ENCODE measurements around the gene SERPINB10.
A peak's percentile ranks its signal among the peaks of the same experiment; 100 is the strongest.

SERPINB10 gene

GRCh38 chr18:63971320-63972001 is 63.7 kb downstream of the SERPINB10 start:
- DNase-seq, result no peak
- Histone ChIP-seq H3K36me3 (ENCODE audit: control insufficient read depth in 1 of 2, insufficient read depth in 2 of 2, low read depth in 1 of 2, low read length in 2 of 2) (no peaks in the 10 kb centered on the region), H3K27ac (ENCODE audit: low read length, poor library complexity, severe bottlenecking) (peak overlapping the region; percentile 91), H3K23ac (ENCODE audit: low read length in 2 of 2) (no peak overlapping the region), H2AK5ac (ENCODE audit: low read length, severe bottlenecking) (peak overlapping the region; percentile 4), H2BK12ac (ENCODE audit: low read length in 2 of 2) (no peak overlapping the region), H3K79me1 (replicated peaks; ENCODE audit: low read length, poor library complexity, severe bottlenecking) (peaks cover 8% of the 10 kb centered on the region), H3K9me3 (ENCODE audit: control insufficient read depth, low read length) (no peaks in the 10 kb centered on the region), H2BK15ac (ENCODE audit: low read depth, poor library complexity, severe bottlenecking) (peak overlapping the region; percentile 26), H3K4me2 (ENCODE audit: low read length, poor library complexity, severe bottlenecking) (peak overlapping the region; percentile 81), H3K18ac (ENCODE audit: low read depth in 1 of 2, low read length in 2 of 2) (peak overlapping the region in 1 of 2 experiments; percentile 60), H3K14ac (ENCODE audit: low read length in 2 of 2) (no peak overlapping the region), H3K27me3 (ENCODE audit: control insufficient read depth in 1 of 2, insufficient read depth in 1 of 2, low read length in 2 of 2) (no peaks in the 10 kb centered on the region), H3K4ac (ENCODE audit: low read depth in 1 of 2, low read length in 2 of 2) (peak overlapping the region; percentile 15 to 26), H2AFZ (ENCODE audit: low read depth, low read length) (no peak overlapping the region), H2BK5ac (ENCODE audit: low read depth, low read length, poor library complexity, severe bottlenecking) (no peak overlapping the region), H3K9ac (ENCODE audit: low read length) (peak overlapping the region; percentile 92), H4K91ac (ENCODE audit: low read length) (peak overlapping the region; percentile 6), H3K4me1 (ENCODE audit: control insufficient read depth, insufficient read depth, low read depth, low read length) (peaks cover 3% of the 10 kb centered on the region), H2BK120ac (ENCODE audit: low read depth, low read length) (no peak overlapping the region), H3K4me3 (ENCODE audit: insufficient read depth in 1 of 2, low read depth in 1 of 2, low read length in 2 of 2) (peak overlapping the region in 1 of 2 experiments; percentile 85), H4K8ac (ENCODE audit: low read length) (peak overlapping the region; percentile 91)
- 83% methylated on average over 11 of the region's 13 CpGs for WGBS

- H2BK15ac ChIP-seq (ENCODE audit: low read depth, poor library complexity, severe bottlenecking), result no peak overlapping the region
- no peaks in the 10 kb centered on the region for H3K9me3 ChIP-seq (ENCODE audit: control insufficient read depth, low read length)
- H3K4me3 ChIP-seq (ENCODE audit: insufficient read depth in 1 of 2, low read depth in 1 of 2, low read length in 2 of 2), result no peak overlapping the region
- no peak overlapping the region for H4K91ac ChIP-seq (ENCODE audit: low read length)
- H3K79me1 ChIP-seq (replicated peaks; ENCODE audit: low read length, poor library complexity, severe bottlenecking), result peaks cover 8% of the 10 kb centered on the region
- H2BK120ac ChIP-seq (ENCODE audit: low read depth, low read length), result no peak overlapping the region
- no peak overlapping the region for H3K4me2 ChIP-seq (ENCODE audit: low read length, poor library complexity, severe bottlenecking)
- no peak overlapping the region for H3K27ac ChIP-seq (ENCODE audit: low read length, poor library complexity, severe bottlenecking)
- H3K4ac ChIP-seq (ENCODE audit: low read depth in 1 of 2, low read length in 2 of 2), result no peak overlapping the region
- H3K27me3 ChIP-seq (ENCODE audit: control insufficient read depth in 1 of 2, insufficient read depth in 1 of 2, low read length in 2 of 2), result no peaks in the 10 kb centered on the region
- no peak for DNase-seq
- H3K4me1 ChIP-seq (ENCODE audit: control insufficient read depth, insufficient read depth, low read depth, low read length), result peaks cover 3% of the 10 kb centered on the region
- no peak overlapping the region for H3K14ac ChIP-seq (ENCODE audit: low read length in 2 of 2)
- no peak overlapping the region for H3K23ac ChIP-seq (ENCODE audit: low read length in 2 of 2)
- 99% methylated on average over 3 of the region's 5 CpGs for WGBS
- H3K9ac ChIP-seq (ENCODE audit: low read length), result no peak overlapping the region
- no peak overlapping the region for H4K8ac ChIP-seq (ENCODE audit: low read length)
- no peak overlapping the region for H2BK5ac ChIP-seq (ENCODE audit: low read depth, low read length, poor library complexity, severe bottlenecking)
- no peak overlapping the region for H3K18ac ChIP-seq (ENCODE audit: low read depth in 1 of 2, low read length in 2 of 2)
- no peak overlapping the region for H2AFZ ChIP-seq (ENCODE audit: low read depth, low read length)
- no peak overlapping the region for H2AK5ac ChIP-seq (ENCODE audit: low read length, severe bottlenecking)
- H3K36me3 ChIP-seq (ENCODE audit: control insufficient read depth in 1 of 2, insufficient read depth in 2 of 2, low read depth in 1 of 2, low read length in 2 of 2), result no peaks in the 10 kb centered on the region
- no peak overlapping the region for H2BK12ac ChIP-seq (ENCODE audit: low read length in 2 of 2)
Observed at GRCh38 chr18:63972002-63972376, 64.2 kb downstream of the SERPINB10 start.

GRCh38 chr18:63974991-63975390 is 67.2 kb downstream of the SERPINB10 start:
- Histone ChIP-seq H2BK120ac (ENCODE audit: low read depth, low read length) (no peak overlapping the region), H3K4me3 (ENCODE audit: insufficient read depth in 1 of 2, low read depth in 1 of 2, low read length in 2 of 2) (no peak overlapping the region), H3K14ac (ENCODE audit: low read length in 2 of 2) (no peak overlapping the region), H2BK5ac (ENCODE audit: low read depth, low read length, poor library complexity, severe bottlenecking) (no peak overlapping the region), H3K27me3 (ENCODE audit: control insufficient read depth in 1 of 2, insufficient read depth in 1 of 2, low read length in 2 of 2) (no peaks in the 10 kb centered on the region), H3K9ac (ENCODE audit: low read length) (peak overlapping the region; percentile 41), H4K8ac (ENCODE audit: low read length) (no peak overlapping the region), H2BK15ac (ENCODE audit: low read depth, poor library complexity, severe bottlenecking) (no peak overlapping the region), H3K4me1 (ENCODE audit: control insufficient read depth, insufficient read depth, low read depth, low read length) (peaks cover 3% of the 10 kb centered on the region), H3K4ac (ENCODE audit: low read depth in 1 of 2, low read length in 2 of 2) (no peak overlapping the region), H3K9me3 (ENCODE audit: control insufficient read depth, low read length) (no peaks in the 10 kb centered on the region), H3K4me2 (ENCODE audit: low read length, poor library complexity, severe bottlenecking) (no peak overlapping the region), H3K23ac (ENCODE audit: low read length in 2 of 2) (no peak overlapping the region), H4K91ac (ENCODE audit: low read length) (no peak overlapping the region), H2BK12ac (ENCODE audit: low read length in 2 of 2) (no peak overlapping the region), H3K79me1 (replicated peaks; ENCODE audit: low read length, poor library complexity, severe bottlenecking) (peaks cover 16% of the 10 kb centered on the region), H3K18ac (ENCODE audit: low read depth in 1 of 2, low read length in 2 of 2) (no peak overlapping the region), H3K36me3 (ENCODE audit: control insufficient read depth in 1 of 2, insufficient read depth in 2 of 2, low read depth in 1 of 2, low read length in 2 of 2) (no peaks in the 10 kb centered on the region), H2AK5ac (ENCODE audit: low read length, severe bottlenecking) (no peak overlapping the region), H3K27ac (ENCODE audit: low read length, poor library complexity, severe bottlenecking) (no peak overlapping the region), H2AFZ (ENCODE audit: low read depth, low read length) (no peak overlapping the region)
- no CpG with 5 or more reads among the region's 2 CpGs for WGBS
- peak; percentile 63 for DNase-seq

GRCh38 chr18:63975628-63976027 is 67.9 kb downstream of the SERPINB10 start:
- no peak overlapping the region for H3K4me2 ChIP-seq (ENCODE audit: low read length, poor library complexity, severe bottlenecking)
- H3K4me3 ChIP-seq (ENCODE audit: insufficient read depth in 1 of 2, low read depth in 1 of 2, low read length in 2 of 2), result no peak overlapping the region
- no peak overlapping the region for H3K14ac ChIP-seq (ENCODE audit: low read length in 2 of 2)
- no peak overlapping the region for H4K91ac ChIP-seq (ENCODE audit: low read length)
- H3K79me1 ChIP-seq (replicated peaks; ENCODE audit: low read length, poor library complexity, severe bottlenecking), result peaks cover 22% of the 10 kb centered on the region
- H4K8ac ChIP-seq (ENCODE audit: low read length), result peak overlapping the region; percentile 91
- H2AK5ac ChIP-seq (ENCODE audit: low read length, severe bottlenecking), result no peak overlapping the region
- H3K23ac ChIP-seq (ENCODE audit: low read length in 2 of 2), result no peak overlapping the region
- H2BK5ac ChIP-seq (ENCODE audit: low read depth, low read length, poor library complexity, severe bottlenecking), result no peak overlapping the region
- peak overlapping the region; percentile 41 for H3K9ac ChIP-seq (ENCODE audit: low read length)
- H2BK15ac ChIP-seq (ENCODE audit: low read depth, poor library complexity, severe bottlenecking), result no peak overlapping the region
- H3K27me3 ChIP-seq (ENCODE audit: control insufficient read depth in 1 of 2, insufficient read depth in 1 of 2, low read length in 2 of 2), result no peaks in the 10 kb centered on the region
- H2BK12ac ChIP-seq (ENCODE audit: low read length in 2 of 2), result no peak overlapping the region
- no peaks in the 10 kb centered on the region for H3K36me3 ChIP-seq (ENCODE audit: control insufficient read depth in 1 of 2, insufficient read depth in 2 of 2, low read depth in 1 of 2, low read length in 2 of 2)
- peak overlapping the region in 1 of 2 experiments; percentile 90 for H3K4ac ChIP-seq (ENCODE audit: low read depth in 1 of 2, low read length in 2 of 2)
- DNase-seq, result no peak
- peaks cover 3% of the 10 kb centered on the region for H3K4me1 ChIP-seq (ENCODE audit: control insufficient read depth, insufficient read depth, low read depth, low read length)
- no peak overlapping the region for H3K18ac ChIP-seq (ENCODE audit: low read depth in 1 of 2, low read length in 2 of 2)
- no peaks in the 10 kb centered on the region for H3K9me3 ChIP-seq (ENCODE audit: control insufficient read depth, low read length)
- 75% methylated on average over 1 of the region's 3 CpGs for WGBS
- H2BK120ac ChIP-seq (ENCODE audit: low read depth, low read length), result no peak overlapping the region
- H2AFZ ChIP-seq (ENCODE audit: low read depth, low read length), result no peak overlapping the region
- H3K27ac ChIP-seq (ENCODE audit: low read length, poor library complexity, severe bottlenecking), result no peak overlapping the region
